Stimulated activated naive CD8-positive, alpha-beta T cell treated with anti-CD3 and anti-CD28 coated beads, Interleukin-15, Interleukin-2, amounts not matched to agents 100 ng/mL and 50 ng/mL, for 24 hours (primary cell): ENCODE data around the gene CD4.

Experiments used
- H3K27ac Mint-ChIP-seq: one replicate; pipeline ENCODE4 v1.8.0; 2021; ENCODE audit warnings: mild to moderate bottlenecking, mixed read lengths
- H3K27me3 Mint-ChIP-seq: one replicate; pipeline ENCODE4 v1.8.0; 2021; ENCODE audit warnings: mixed read lengths
- H3K36me3 Mint-ChIP-seq: one replicate; pipeline ENCODE4 v1.8.0; 2021; ENCODE audit warnings: low read depth, mixed read lengths
- H3K4me1 Mint-ChIP-seq: one replicate; pipeline ENCODE4 v1.8.0; 2021; ENCODE audit warnings: low read depth, mixed read lengths
- H3K4me3 Mint-ChIP-seq: one replicate; pipeline ENCODE4 v1.8.0; 2021; ENCODE audit warnings: mild to moderate bottlenecking, mixed read lengths
- H3K9me3 Mint-ChIP-seq: one replicate; pipeline ENCODE4 v1.8.0; 2021; ENCODE audit warnings: mixed read lengths

The CD4 gene

GRCh38 chr12:6823182-6824084 lies 34.1 kb downstream of the CD4 start:
- Mint-ChIP-seq H3K36me3 (no peaks in the 10 kb centered on the region), H3K4me1 (peaks cover 21% of the 10 kb centered on the region), H3K27me3 (peaks cover 70% of the 10 kb centered on the region), H3K4me3 (no peak overlapping the region), H3K9me3 (no peaks in the 10 kb centered on the region), H3K27ac (no peak overlapping the region)

GRCh38 chr12:6824085-6824775 lies 34.9 kb downstream of the CD4 start:
- no peak overlapping the region for H3K27ac Mint-ChIP-seq

GRCh38 chr12:6824901-6825381 lies 35.6 kb downstream of the CD4 start:
- H3K27ac Mint-ChIP-seq = peak overlapping the region; percentile 24
- H3K9me3 Mint-ChIP-seq = no peaks in the 10 kb centered on the region
- H3K4me3 Mint-ChIP-seq = no peak overlapping the region
- H3K36me3 Mint-ChIP-seq = no peaks in the 10 kb centered on the region
- H3K27me3 Mint-ChIP-seq = peaks cover 75% of the 10 kb centered on the region
- H3K4me1 Mint-ChIP-seq = peaks cover 30% of the 10 kb centered on the region

More at GRCh38 chr12:6824085-6824775, 34.9 kb downstream of the CD4 start:
- Mint-ChIP-seq H3K36me3 (no peaks in the 10 kb centered on the region), H3K4me1 (peaks cover 26% of the 10 kb centered on the region), H3K9me3 (no peaks in the 10 kb centered on the region), H3K4me3 (no peak overlapping the region), H3K27me3 (peaks cover 75% of the 10 kb centered on the region)

- H3K27me3 Mint-ChIP-seq = peaks cover 81% of the 10 kb centered on the region
- H3K4me3 Mint-ChIP-seq = no peak overlapping the region
- H3K36me3 Mint-ChIP-seq = no peaks in the 10 kb centered on the region
- peaks cover 30% of the 10 kb centered on the region for H3K4me1 Mint-ChIP-seq
- H3K9me3 Mint-ChIP-seq = no peaks in the 10 kb centered on the region
- no peak overlapping the region for H3K27ac Mint-ChIP-seq
Observed at GRCh38 chr12:6825398-6826124, 36.2 kb downstream of the CD4 start.

GRCh38 chr12:6826125-6826733 lies 36.9 kb downstream of the CD4 start:
- Mint-ChIP-seq H3K27me3 (peaks cover 79% of the 10 kb centered on the region), H3K4me3 (no peak overlapping the region), H3K4me1 (peaks cover 24% of the 10 kb centered on the region), H3K27ac (no peak overlapping the region), H3K9me3 (no peaks in the 10 kb centered on the region), H3K36me3 (no peaks in the 10 kb centered on the region)

GRCh38 chr12:6826734-6827436 lies 37.6 kb downstream of the CD4 start:
- no peak overlapping the region for H3K4me3 Mint-ChIP-seq
- peak overlapping the region; percentile 22 for H3K27ac Mint-ChIP-seq
- peaks cover 21% of the 10 kb centered on the region for H3K4me1 Mint-ChIP-seq
- no peaks in the 10 kb centered on the region for H3K9me3 Mint-ChIP-seq
- peaks cover 77% of the 10 kb centered on the region for H3K27me3 Mint-ChIP-seq
- H3K36me3 Mint-ChIP-seq = no peaks in the 10 kb centered on the region

- H3K9me3 Mint-ChIP-seq = no peaks in the 10 kb centered on the region
- no peaks in the 10 kb centered on the region for H3K36me3 Mint-ChIP-seq
- H3K27me3 Mint-ChIP-seq = peaks cover 72% of the 10 kb centered on the region
- peak overlapping the region; percentile 22 for H3K27ac Mint-ChIP-seq
- H3K4me1 Mint-ChIP-seq = peaks cover 18% of the 10 kb centered on the region
- peak overlapping the region; percentile 28 for H3K4me3 Mint-ChIP-seq
Observed at GRCh38 chr12:6827437-6827911, 38.1 kb downstream of the CD4 start.

- H3K9me3 Mint-ChIP-seq = no peaks in the 10 kb centered on the region
- peaks cover 64% of the 10 kb centered on the region for H3K27me3 Mint-ChIP-seq
- H3K27ac Mint-ChIP-seq = peak within 1 kb of the TSS; percentile 71
- H3K4me3 Mint-ChIP-seq = peak within 1 kb of the TSS; percentile 80
- no peaks in the 10 kb centered on the region for H3K36me3 Mint-ChIP-seq
- peaks cover 18% of the 10 kb centered on the region for H3K4me1 Mint-ChIP-seq
Observed at GRCh38 chr12:6827982-6828780, 38.9 kb downstream of the CD4 start, which contains the start of gene P3H3. TSS of gene P3H3 (plus strand) at chr12:6828407. CDS start at chr12:6828441, 34 bp downstream.

- Mint-ChIP-seq H3K4me1 (peaks cover 18% of the 10 kb centered on the region), H3K9me3 (no peaks in the 10 kb centered on the region), H3K36me3 (no peaks in the 10 kb centered on the region)
Observed at GRCh38 chr12:6828781-6829535, 39.6 kb downstream of the CD4 start.

GRCh38 chr12:6829536-6830220 lies 40.4 kb downstream of the CD4 start:
- Mint-ChIP-seq H3K9me3 (no peaks in the 10 kb centered on the region), H3K27me3 (peaks cover 53% of the 10 kb centered on the region), H3K27ac (no peak overlapping the region), H3K4me1 (peaks cover 21% of the 10 kb centered on the region), H3K36me3 (no peaks in the 10 kb centered on the region), H3K4me3 (peak overlapping the region; percentile 78)

More at GRCh38 chr12:6828781-6829535, 39.6 kb downstream of the CD4 start:
- H3K4me3 Mint-ChIP-seq = peak overlapping the region; percentile 78
- peaks cover 59% of the 10 kb centered on the region for H3K27me3 Mint-ChIP-seq
- peak overlapping the region; percentile 71 for H3K27ac Mint-ChIP-seq

- Mint-ChIP-seq H3K9me3 (no peaks in the 10 kb centered on the region), H3K4me3 (no peak overlapping the region), H3K36me3 (no peaks in the 10 kb centered on the region), H3K27ac (no peak overlapping the region), H3K4me1 (peaks cover 21% of the 10 kb centered on the region), H3K27me3 (peaks cover 46% of the 10 kb centered on the region)
Observed at GRCh38 chr12:6830286-6830890, 41.1 kb downstream of the CD4 start.

- Mint-ChIP-seq H3K9me3 (no peaks in the 10 kb centered on the region), H3K27me3 (peaks cover 41% of the 10 kb centered on the region), H3K4me3 (no peak overlapping the region), H3K27ac (no peak overlapping the region), H3K36me3 (no peaks in the 10 kb centered on the region), H3K4me1 (peaks cover 21% of the 10 kb centered on the region)
Observed at GRCh38 chr12:6830999-6831398, 41.7 kb downstream of the CD4 start.
